GM12872 (cell line): ENCODE data around the gene IRS4.

Experiments used
- CTCF ChIP-seq: IDR thresholded peaks from 3 replicates; pipeline ENCODE4 v1.5.1; 2011; ENCODE audit warnings: low read depth, mild to moderate bottlenecking, low read length, moderate library complexity; ENCODE audit not compliant: insufficient read depth

IRS4 gene

GRCh38 chrX:108734426-108734825, 1.9 kb downstream of the IRS4 start:
- no peak for TF ChIP-seq CTCF

GRCh38 chrX:108732630-108733321, 3.6 kb downstream of the IRS4 start:
- TF ChIP-seq CTCF = no peak

- no peak for TF ChIP-seq CTCF
These were observed 5.2 kb downstream of the IRS4 start for GRCh38 chrX:108731153-108731552.

- TF ChIP-seq CTCF = no peak
These were observed 9.6 kb downstream of the IRS4 start for GRCh38 chrX:108726748-108727147.

- TF ChIP-seq CTCF = no peak
These were observed 13.8 kb downstream of the IRS4 start for GRCh38 chrX:108722561-108722960.

GRCh38 chrX:108712886-108713285, 23.5 kb downstream of the IRS4 start:
- TF ChIP-seq CTCF = no peak

GRCh38 chrX:108704839-108705238, 31.5 kb downstream of the IRS4 start:
- no peak for TF ChIP-seq CTCF
